Mesendoderm (in vitro differentiated cells): ENCODE measurements around the gene MON1B.
A peak's percentile ranks its signal among the peaks of the same experiment; 100 is the strongest.

Experiments used
- DNase-seq: peaks from one replicate; pipeline ENCODE4 v3.0.0; 2013
- H2AK5ac ChIP-seq: 2 replicates; pipeline ENCODE4 v1.6.1; 2013; ENCODE audit warnings: low read length, inconsistent platforms
- H2BK120ac ChIP-seq: 2 replicates; pipeline ENCODE4 v1.6.1; 2013; ENCODE audit warnings: low read depth, mild to moderate bottlenecking, low read length, moderate library complexity, mixed read lengths
- H2BK15ac ChIP-seq: replicated peaks from 2 replicates; pipeline ENCODE4 v1.6.1; 2013; ENCODE audit warnings: low read depth, mild to moderate bottlenecking, moderate library complexity
- H2BK5ac ChIP-seq: 2 replicates; pipeline ENCODE4 v1.6.1; 2013; ENCODE audit warnings: low read length, inconsistent platforms
- H3K18ac ChIP-seq: 2 replicates; pipeline ENCODE4 v1.6.1; 2013; ENCODE audit warnings: mild to moderate bottlenecking, low read length, mixed read lengths
- H3K23ac ChIP-seq: one replicate; pipeline ENCODE4 v1.6.1; 2013; ENCODE audit warnings: low read length
- H3K27ac ChIP-seq: 2 replicates; pipeline ENCODE4 v1.5.1; 2013; ENCODE audit warnings: low read depth, mild to moderate bottlenecking, inconsistent platforms, low read length, moderate library complexity
- H3K27me3 ChIP-seq: 2 replicates; pipeline ENCODE4 v1.6.1; 2013; ENCODE audit warnings: low read length, control low read depth, mild to moderate bottlenecking, inconsistent platforms; ENCODE audit not compliant: insufficient read depth, poor library complexity
- H3K36me3 ChIP-seq: 2 replicates; pipeline ENCODE4 v1.6.1; 2013; ENCODE audit warnings: low read length, inconsistent platforms; ENCODE audit not compliant: control insufficient read depth, insufficient read depth
- H3K4ac ChIP-seq: one replicate; pipeline ENCODE4 v1.6.1; 2013; ENCODE audit warnings: low read depth, mild to moderate bottlenecking, low read length, moderate library complexity
- H3K4me1 ChIP-seq: 2 replicates; pipeline ENCODE4 v1.6.1; 2013; ENCODE audit warnings: low read depth, low read length, inconsistent platforms; ENCODE audit not compliant: control insufficient read depth
- H3K4me2 ChIP-seq: 2 replicates; pipeline ENCODE4 v1.6.1; 2013; ENCODE audit warnings: low read length
- H3K4me3 ChIP-seq: 2 replicates; pipeline ENCODE4 v1.5.1; 2013; ENCODE audit warnings: mild to moderate bottlenecking, low read length
- H3K56ac ChIP-seq: one replicate; pipeline ENCODE4 v1.6.1; 2013; ENCODE audit warnings: low read length
- H3K79me1 ChIP-seq: 2 replicates; pipeline ENCODE4 v1.6.1; 2013; ENCODE audit warnings: low read length, inconsistent platforms
- H3K79me2 ChIP-seq: 2 replicates; pipeline ENCODE4 v1.6.1; 2013; ENCODE audit warnings: mild to moderate bottlenecking, low read length; ENCODE audit not compliant: control insufficient read depth, insufficient read depth
- H3K9ac ChIP-seq: 2 replicates; pipeline ENCODE4 v1.6.1; 2013; ENCODE audit warnings: low read length, inconsistent platforms
- H4K5ac ChIP-seq: one replicate; pipeline ENCODE4 v1.6.1; 2013; ENCODE audit warnings: low read length
- H4K8ac ChIP-seq: one replicate; pipeline ENCODE4 v1.6.1; 2013; ENCODE audit warnings: low read depth, mild to moderate bottlenecking, control low read depth, low read length, moderate library complexity
- WGBS: extraction: QIAGEN DNeasy Blood & Tissue Kit; methylation state at CpG from one replicate; pipeline ENCODE4 v1.1.7; 2013; ENCODE audit warnings: low lambda C conversion rate, missing lambda C conversion rate; ENCODE audit not compliant: insufficient coverage; ENCODE audit errors: extremely low coverage; 5-methylcytosine and 5-hydroxymethylcytosine counted together

Gene MON1B

DNA sequence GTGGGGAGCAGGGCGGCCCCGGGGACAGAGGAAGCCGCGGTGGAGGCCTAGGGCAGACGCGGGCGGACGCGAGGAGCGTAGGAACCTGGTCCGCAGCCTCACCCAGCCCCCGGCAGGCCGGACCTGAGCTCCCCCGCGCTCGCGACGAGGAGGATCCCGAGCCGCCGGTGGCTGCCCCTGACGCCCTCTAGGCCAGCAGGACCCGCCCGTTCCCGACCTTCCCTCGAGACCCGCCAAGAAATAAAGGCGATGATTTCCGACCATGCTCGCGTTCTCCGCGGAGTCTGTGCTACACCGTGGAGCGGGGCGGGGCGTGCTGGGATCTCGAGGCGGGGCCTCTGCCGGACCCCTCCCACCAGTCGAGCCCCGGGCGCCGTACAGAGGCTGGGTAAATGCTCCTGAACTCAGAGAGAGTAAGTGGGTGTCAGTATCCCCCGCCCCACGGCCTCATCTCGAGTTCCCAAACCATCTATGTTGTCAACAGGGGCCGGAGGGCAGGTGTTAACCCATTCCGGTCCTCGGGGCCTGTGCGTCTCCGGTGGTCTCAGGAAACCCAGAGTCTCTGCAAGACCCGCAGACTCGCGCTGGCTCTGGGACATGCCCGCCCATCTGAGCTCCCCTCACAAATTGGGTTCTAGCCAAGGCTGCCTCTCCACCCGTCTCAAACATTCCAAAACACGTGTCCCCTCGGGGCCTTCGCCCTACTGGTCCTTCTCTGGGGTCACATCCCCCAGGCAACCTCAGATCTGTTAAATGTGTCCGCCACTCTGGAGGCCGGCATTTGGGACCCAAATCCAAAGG, 22.0 kb downstream of the MON1B start:
- WGBS: no CpG with 5 or more reads among the region's 62 CpGs
- Histone ChIP-seq H2BK15ac (no peak overlapping the region), H3K56ac (peak overlapping the region; percentile 98), H4K5ac (no peak overlapping the region), H3K23ac (no peak overlapping the region), H3K27me3 (no peaks in the 10 kb centered on the region), H3K79me1 (no peaks in the 10 kb centered on the region), H3K18ac (peak overlapping the region; percentile 40), H3K36me3 (no peaks in the 10 kb centered on the region), H2BK5ac (no peak overlapping the region), H3K27ac (peak overlapping the region; percentile 67), H2BK120ac (no peak overlapping the region), H3K79me2 (no peaks in the 10 kb centered on the region), H3K4me1 (no peaks in the 10 kb centered on the region), H3K9ac (peak overlapping the region; percentile 93), H4K8ac (no peak overlapping the region), H3K4me2 (peak overlapping the region; percentile 73), H3K4ac (peak overlapping the region; percentile 50), H3K4me3 (peak overlapping the region; percentile 78), H2AK5ac (no peak overlapping the region)
- DNase-seq: peak; percentile 73

DNA sequence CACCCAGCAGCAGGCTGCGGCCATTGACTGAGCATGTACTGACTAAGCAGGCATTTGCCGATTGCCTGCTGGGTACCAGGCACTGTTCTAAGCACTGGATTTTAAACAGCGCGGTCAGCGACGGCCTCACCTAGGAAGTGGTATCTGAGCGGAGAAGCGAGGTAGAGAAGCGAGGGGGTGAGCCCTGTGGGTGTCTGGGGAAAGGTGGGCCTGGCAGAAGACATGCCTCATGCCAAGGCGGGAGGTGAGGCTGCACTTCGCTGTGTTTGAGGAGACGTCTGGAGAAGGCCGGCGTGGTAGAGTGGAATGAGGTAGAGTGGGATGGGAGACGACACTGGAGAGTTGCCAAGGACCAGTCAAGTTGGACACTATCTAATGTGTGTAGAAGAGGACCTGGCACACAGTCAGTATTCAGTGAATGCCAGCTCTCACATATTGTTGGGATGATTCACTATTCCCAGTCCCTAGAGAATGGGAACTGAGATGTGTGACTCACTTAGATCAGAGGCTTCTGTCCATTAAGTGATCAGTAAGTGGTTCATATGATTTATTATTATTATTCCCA, 22.6 kb downstream of the MON1B start:
- H3K4me2 ChIP-seq: no peak overlapping the region
- H4K8ac ChIP-seq: no peak overlapping the region
- no peak overlapping the region for H3K27ac ChIP-seq
- WGBS: no CpG with 5 or more reads among the region's 15 CpGs
- no peak overlapping the region for H2BK5ac ChIP-seq
- H3K4me3 ChIP-seq: no peak overlapping the region
- H3K27me3 ChIP-seq: no peaks in the 10 kb centered on the region
- H3K79me1 ChIP-seq: no peaks in the 10 kb centered on the region
- H3K9ac ChIP-seq: no peak overlapping the region
- no peak for DNase-seq
- no peak overlapping the region for H2AK5ac ChIP-seq
- no peak overlapping the region for H2BK15ac ChIP-seq
- H3K56ac ChIP-seq: no peak overlapping the region
- H3K36me3 ChIP-seq: no peaks in the 10 kb centered on the region
- H3K23ac ChIP-seq: no peak overlapping the region
- H3K4ac ChIP-seq: no peak overlapping the region
- H3K18ac ChIP-seq: no peak overlapping the region
- H4K5ac ChIP-seq: no peak overlapping the region
- H3K79me2 ChIP-seq: no peaks in the 10 kb centered on the region
- no peak overlapping the region for H2BK120ac ChIP-seq
- H3K4me1 ChIP-seq: no peaks in the 10 kb centered on the region

DNA sequence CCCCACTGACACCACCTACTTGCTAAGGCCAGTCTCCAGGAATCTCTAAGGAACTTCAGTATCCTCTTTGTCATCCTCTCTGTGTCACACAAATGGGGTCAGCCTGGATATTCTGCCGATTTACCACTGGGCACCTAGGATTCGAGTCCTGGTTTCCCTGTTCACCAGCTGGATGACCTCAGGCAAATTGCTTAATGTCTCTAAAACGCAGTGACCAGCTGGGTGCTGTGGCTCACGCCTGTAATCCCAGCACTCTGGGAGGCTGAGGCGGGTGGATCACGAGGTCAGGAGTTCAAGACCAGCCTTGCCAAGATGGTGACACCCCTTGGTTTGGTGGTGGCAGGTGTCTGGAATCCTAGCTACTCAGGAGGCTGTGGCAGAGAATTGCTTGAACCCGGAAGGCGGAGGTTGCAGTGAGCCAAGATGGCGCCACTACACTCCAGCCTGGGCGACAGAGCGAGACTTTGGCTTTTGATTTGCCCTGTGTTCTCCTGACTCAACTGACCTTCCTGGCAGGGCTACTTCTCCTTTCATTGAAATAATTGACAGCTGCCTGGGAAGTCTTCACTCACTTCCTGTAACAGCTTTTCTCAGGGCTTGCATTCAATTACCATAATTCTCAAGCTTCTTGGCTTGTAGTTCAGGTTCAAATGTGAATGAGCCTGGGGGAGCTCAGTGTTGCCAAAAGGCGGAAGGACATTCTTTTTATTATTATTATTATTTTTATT, 23.6 kb downstream of the MON1B start:
- H3K79me2 ChIP-seq: no peaks in the 10 kb centered on the region
- no peak overlapping the region for H3K4ac ChIP-seq
- H3K4me2 ChIP-seq: no peak overlapping the region
- no peak overlapping the region for H3K23ac ChIP-seq
- H3K9ac ChIP-seq: no peak overlapping the region
- H3K4me1 ChIP-seq: no peaks in the 10 kb centered on the region
- no peaks in the 10 kb centered on the region for H3K79me1 ChIP-seq
- no peak overlapping the region for H3K18ac ChIP-seq
- no peak overlapping the region for H3K4me3 ChIP-seq
- no peaks in the 10 kb centered on the region for H3K27me3 ChIP-seq
- no peaks in the 10 kb centered on the region for H3K36me3 ChIP-seq
- WGBS: no CpG with 5 or more reads among the region's 12 CpGs
- H3K56ac ChIP-seq: no peak overlapping the region
- no peak overlapping the region for H2BK15ac ChIP-seq
- no peak overlapping the region for H2BK5ac ChIP-seq
- no peak overlapping the region for H2AK5ac ChIP-seq
- no peak overlapping the region for H4K5ac ChIP-seq
- no peak overlapping the region for H3K27ac ChIP-seq
- H2BK120ac ChIP-seq: no peak overlapping the region
- DNase-seq: no peak
- H4K8ac ChIP-seq: no peak overlapping the region

DNA sequence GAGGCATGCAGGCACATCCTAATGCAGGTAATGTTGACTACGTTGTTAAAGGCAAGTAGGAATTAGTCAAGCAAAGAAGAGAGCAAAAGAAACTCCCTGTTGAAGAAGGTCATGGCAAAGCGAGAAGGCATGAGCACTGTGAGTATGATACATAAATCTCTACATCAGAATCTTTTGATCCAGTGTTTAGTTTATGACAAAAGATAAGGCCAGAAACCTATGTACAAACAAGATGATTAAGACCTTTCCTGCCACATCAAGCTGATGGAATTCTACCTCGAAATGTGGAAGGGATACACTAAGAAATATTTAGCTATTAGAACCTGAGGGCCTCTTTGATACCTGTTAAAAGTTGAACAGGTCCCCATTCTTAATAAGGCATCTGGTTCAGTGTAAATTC, 28.4 kb downstream of the MON1B start:
- DNase-seq: no peak
- Histone ChIP-seq H3K18ac (no peak overlapping the region), H2BK15ac (no peak overlapping the region), H3K4ac (no peak overlapping the region), H3K79me2 (no peaks in the 10 kb centered on the region), H3K4me2 (no peak overlapping the region), H3K4me1 (no peaks in the 10 kb centered on the region), H3K27ac (no peak overlapping the region), H3K56ac (no peak overlapping the region), H4K5ac (no peak overlapping the region), H3K36me3 (no peaks in the 10 kb centered on the region), H3K79me1 (no peaks in the 10 kb centered on the region), H2BK120ac (no peak overlapping the region), H3K23ac (no peak overlapping the region), H4K8ac (no peak overlapping the region), H2AK5ac (no peak overlapping the region), H3K4me3 (no peak overlapping the region), H3K27me3 (no peaks in the 10 kb centered on the region), H2BK5ac (no peak overlapping the region), H3K9ac (no peak overlapping the region)
- no CpG with 5 or more reads among the region's 3 CpGs for WGBS

DNA sequence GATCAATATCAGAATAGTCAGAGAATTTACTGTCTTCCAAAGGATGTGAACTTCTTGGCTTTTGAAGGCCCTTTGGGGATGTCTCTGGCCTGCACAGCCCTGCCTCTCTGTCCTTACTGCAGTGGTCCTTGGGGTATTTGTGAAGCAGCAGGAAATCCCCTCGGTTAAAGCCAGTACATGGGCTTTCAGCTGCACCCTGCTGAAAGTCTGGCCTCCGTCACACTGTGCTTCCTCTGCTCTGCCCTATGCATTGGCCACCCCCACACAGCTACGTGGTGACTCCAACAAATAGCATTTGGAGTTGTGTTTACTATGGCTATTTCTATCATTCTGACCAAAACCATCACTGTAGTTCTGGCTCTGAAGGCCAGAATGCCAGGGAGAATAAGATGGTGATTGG, 29.4 kb downstream of the MON1B start:
- H3K56ac ChIP-seq: no peak overlapping the region
- H3K79me2 ChIP-seq: no peaks in the 10 kb centered on the region
- H3K27ac ChIP-seq: no peak overlapping the region
- no peak overlapping the region for H2BK5ac ChIP-seq
- no peak overlapping the region for H3K4me3 ChIP-seq
- no peak overlapping the region for H3K18ac ChIP-seq
- H3K9ac ChIP-seq: no peak overlapping the region
- H3K79me1 ChIP-seq: no peaks in the 10 kb centered on the region
- H3K23ac ChIP-seq: no peak overlapping the region
- H4K5ac ChIP-seq: no peak overlapping the region
- H3K4me1 ChIP-seq: no peaks in the 10 kb centered on the region
- H3K27me3 ChIP-seq: no peaks in the 10 kb centered on the region
- no peak overlapping the region for H3K4me2 ChIP-seq
- H3K4ac ChIP-seq: no peak overlapping the region
- H3K36me3 ChIP-seq: no peaks in the 10 kb centered on the region
- WGBS: no CpG with 5 or more reads among the region's 3 CpGs
- no peak overlapping the region for H2AK5ac ChIP-seq
- H4K8ac ChIP-seq: no peak overlapping the region
- no peak overlapping the region for H2BK120ac ChIP-seq
- H2BK15ac ChIP-seq: no peak overlapping the region
- DNase-seq: no peak
